Activated gamma-delta T cell (primary cell): ENCODE results near the gene UPF1.

Experiments used
- DNase-seq: peaks from one replicate; lab custom pipeline; 2025; lab: John Stamatoyannopoulos, UW

UPF1 gene

GRCh38 chr19:18840288-18841267 is 8.8 kb downstream of the UPF1 start:
- no peak for DNase-seq

DNA sequence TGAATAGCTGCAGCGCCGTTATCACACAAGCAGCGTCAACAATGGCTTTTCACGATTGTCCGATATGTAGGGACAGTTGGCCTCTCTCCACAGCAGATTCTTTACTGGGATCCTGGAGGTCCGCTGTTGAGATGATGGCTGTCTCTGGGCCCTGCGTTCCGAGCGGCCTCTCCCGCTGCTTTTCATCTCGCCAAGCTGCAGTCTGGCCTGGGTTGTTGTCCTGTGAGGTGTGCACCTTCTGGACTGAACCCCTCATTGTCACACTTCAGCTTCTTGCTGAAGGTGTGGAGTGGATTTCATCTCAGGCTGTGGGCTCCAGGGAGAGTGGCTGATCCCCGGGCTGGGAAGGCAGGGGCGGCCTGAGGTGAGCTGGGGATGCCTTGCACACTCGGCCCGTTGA is 9.6 kb downstream of the UPF1 start:
- no peak for DNase-seq

DNA sequence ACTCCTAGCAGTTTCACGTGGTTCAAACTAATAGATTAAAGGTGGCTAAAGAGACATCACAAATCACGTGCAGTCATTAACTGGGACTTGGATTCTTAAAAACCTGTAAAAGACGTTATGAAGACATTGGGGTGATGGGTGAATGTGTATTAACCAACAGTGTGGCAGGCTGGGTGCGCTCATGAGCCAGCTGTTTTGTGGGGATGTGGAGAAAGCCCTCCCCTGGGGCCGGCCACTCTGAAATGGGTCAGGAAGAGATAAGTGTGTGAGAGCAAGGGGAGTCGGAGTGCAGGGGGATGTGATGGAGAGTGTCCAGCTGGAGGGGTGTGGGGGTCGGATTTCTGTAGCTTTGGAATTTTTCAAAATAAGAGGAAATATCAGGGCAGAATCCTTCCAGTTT is 10.4 kb downstream of the UPF1 start:
- DNase-seq: no peak

GRCh38 chr19:18843960-18844359 is 12.2 kb downstream of the UPF1 start:
- DNase-seq: no peak

- no peak for DNase-seq
Observed at GRCh38 chr19:18844806-18845329, 13.1 kb downstream of the UPF1 start.

GRCh38 chr19:18845961-18846360 is 14.2 kb downstream of the UPF1 start:
- DNase-seq: no peak

DNA sequence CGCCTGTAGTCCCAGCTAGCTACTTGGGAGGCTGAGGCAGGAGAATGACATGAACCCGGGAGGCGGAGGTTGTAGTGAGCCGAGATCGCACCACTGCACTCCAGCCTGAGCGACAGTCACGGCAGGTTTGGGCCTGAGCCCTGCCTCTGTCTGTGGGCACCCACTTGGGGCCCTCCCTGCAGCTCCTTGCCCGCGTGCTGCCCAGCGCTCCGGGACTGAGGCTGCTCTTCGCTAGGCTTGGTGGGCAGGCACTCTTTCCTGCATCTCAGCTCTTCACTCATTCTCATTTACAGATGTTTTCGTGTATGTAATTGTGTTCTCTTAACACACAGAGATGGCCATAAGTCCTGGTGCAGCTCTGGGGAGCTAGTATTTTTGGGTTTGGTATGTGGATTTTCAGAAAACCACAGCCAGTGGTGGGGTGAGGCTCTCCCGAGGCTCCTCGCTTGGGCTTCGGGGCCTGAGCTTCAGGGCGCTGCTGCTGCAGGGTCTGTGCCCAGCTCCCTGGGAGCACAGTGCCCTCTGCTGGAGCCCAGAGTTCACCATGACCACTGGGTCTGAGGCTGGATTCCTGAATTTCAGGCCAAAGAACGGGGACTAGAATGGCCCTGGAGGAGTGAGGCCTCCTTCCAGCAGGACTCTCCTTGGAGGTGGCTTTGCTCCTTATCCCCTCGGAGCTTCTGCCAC is 15.2 kb downstream of the UPF1 start:
- no peak for DNase-seq

- no peak for DNase-seq
Observed at GRCh38 chr19:18847549-18848463, 16.0 kb downstream of the UPF1 start.

DNA sequence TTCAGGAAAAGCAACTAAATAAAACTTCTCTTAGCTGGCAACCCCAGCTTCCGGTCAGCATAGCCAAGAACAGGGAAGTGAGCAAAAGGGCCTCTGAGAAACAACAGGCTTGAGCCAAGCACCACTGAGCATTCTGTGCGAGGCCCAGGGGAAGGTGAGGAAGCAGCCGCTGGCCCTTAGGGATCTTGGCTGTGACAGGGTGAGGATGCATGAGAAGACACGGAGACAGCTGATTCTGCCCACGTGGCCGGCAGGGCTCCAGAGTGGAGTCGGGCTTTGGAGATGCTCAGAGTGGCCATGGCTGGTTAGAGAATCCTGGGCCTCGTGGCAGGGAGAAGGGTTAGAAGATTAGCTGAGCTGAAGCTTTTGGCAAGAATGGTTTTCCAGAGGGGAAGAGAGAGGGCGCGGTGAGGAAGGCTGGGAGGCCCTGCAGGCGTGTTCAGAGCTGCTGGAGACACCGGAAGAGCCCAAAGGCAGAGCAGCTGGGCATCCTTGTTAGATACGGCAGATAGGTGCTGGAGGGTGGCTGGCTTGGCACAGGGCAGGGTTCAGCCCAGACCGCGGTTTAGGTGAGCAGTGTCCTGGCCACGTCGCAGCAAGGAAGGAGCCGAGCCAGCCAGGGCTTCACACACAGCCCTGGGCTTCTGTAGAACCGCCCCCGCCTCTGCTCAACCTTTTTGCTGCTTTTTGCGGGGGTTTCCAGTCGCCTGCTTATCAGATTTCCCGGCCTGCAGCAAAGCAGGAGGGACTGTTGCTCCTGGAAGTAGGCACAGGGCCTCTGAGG is 17.3 kb downstream of the UPF1 start:
- no peak for DNase-seq

DNA sequence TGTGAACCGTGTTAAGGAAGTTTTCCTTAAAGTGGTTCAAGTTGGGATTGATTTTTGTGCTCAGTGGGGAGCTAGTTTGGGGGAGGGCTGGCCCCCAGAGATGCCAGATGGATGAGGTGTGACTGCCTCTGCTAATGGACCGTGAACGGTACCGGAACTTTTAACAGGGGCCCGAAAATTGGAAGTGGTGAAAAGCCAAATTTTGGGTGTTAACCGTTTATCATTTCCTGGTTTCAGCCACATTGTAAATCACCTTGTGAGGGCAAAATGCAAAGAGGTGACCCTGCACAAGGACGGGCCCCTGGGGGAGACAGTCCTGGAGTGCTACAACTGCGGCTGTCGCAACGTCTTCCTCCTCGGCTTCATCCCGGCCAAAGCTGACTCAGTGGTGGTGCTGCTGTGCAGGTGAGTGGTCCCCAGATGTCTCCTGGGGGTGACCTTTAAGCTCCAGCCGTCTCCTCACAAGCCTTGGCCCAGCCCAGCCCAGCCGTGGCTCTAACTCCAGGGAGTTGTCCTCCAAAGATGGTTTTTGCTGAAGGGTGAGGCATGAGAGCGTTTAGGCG is 18.2 kb downstream of the UPF1 start:
- no peak for DNase-seq

DNA sequence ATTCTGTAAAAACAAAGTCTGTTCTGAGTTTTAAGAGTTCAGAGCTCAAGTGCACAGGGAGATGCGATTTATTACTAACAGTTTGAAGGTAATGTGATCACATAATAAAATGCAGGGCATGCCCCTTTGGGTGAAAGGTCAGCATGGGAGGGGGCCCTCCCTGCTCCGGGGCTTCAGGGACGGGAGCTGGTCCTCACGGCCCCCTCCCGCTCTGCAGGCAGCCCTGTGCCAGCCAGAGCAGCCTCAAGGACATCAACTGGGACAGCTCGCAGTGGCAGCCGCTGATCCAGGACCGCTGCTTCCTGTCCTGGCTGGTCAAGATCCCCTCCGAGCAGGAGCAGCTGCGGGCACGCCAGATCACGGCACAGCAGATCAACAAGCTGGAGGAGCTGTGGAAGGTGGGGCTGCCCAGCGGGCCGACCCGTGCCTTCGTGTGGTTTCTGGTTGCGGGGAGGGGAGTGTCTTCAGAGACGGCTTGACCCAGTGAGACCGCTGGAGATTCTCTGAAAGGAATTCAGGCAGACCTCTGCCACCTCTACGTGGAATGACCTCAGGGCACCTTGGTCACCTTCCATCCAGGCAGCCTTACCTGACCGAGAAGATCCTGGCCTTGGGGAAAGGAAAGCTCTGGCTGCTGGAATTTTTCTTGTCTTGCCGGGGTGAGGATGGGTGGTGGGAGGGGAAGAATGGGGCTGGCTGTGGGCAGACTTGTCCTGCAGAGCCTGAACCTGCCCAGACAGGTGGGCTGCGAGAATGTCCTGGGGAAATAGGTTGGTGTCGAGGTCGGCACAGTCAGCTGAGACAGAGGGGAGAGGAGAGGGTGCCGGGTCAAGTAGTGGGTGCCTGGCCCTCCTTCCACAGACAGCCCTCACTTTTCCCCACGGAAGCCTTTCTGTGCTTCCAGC is 19.0 kb downstream of the UPF1 start:
- DNase-seq: no peak

DNA sequence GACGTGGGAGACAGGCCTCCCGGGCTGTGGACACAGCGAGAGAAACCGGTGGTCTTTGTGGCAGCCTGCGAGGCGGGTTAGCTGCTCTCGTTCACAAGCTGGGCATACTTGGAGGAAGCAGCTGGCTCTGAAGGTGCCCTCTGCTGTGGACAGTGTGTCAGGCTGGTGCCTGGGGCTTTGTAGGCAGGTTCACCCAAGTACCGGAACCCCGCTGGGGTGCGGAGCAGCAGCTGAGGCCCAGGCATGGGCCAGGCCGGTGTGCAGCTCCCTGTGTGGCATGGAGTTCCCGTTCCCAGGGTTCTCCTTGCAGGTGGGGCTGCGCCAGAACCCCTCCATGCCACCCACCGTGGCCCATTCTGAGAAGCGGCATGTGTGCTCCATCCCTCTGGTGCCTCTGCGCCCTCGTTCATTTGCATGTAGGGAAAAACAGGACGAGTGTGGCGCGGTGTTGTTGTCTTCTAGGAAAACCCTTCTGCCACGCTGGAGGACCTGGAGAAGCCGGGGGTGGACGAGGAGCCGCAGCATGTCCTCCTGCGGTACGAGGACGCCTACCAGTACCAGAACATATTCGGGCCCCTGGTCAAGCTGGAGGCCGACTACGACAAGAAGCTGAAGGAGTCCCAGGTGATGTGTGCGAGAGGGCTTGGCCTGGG is 20.0 kb downstream of the UPF1 start:
- no peak for DNase-seq

GRCh38 chr19:18852648-18853047 is 20.9 kb downstream of the UPF1 start:
- DNase-seq: no peak

DNA sequence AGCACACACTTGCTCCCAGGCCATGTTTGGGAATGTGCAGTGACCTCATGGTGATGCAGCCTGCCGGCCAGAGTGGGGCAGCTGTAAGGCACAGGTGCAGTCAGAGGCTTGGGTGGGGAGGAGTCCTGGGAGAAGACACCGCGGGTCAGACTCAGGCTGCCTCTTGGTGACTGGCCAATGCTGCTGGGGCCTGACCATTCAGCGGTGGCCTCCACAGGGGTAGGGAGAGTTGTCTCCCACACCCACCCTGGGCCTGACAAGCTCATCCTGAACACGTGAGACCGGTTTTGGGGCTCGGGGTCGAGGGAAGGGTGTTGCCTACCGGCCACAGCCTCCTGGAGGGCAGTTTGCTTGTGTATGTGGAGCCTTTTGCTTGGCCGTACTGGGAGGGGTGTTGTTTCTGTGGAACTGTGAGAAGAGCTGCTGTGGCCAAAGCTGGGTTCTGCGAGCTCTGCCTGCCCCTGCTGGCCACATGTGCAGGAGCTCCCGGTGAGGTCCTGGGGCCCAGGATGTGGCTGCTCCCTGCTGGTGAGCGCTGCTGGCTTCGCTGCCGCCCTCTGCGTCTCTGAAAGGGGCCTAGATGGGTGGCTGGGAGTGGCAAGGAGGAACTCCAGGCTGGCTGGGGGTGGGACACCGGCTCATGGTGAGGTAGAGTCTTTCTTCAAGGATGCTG is 22.1 kb downstream of the UPF1 start:
- DNase-seq: no peak

- no peak for DNase-seq
Observed at GRCh38 chr19:18854982-18855381, 23.2 kb downstream of the UPF1 start.

- DNase-seq: no peak
Observed at GRCh38 chr19:18855647-18856384, 24.1 kb downstream of the UPF1 start.

DNA sequence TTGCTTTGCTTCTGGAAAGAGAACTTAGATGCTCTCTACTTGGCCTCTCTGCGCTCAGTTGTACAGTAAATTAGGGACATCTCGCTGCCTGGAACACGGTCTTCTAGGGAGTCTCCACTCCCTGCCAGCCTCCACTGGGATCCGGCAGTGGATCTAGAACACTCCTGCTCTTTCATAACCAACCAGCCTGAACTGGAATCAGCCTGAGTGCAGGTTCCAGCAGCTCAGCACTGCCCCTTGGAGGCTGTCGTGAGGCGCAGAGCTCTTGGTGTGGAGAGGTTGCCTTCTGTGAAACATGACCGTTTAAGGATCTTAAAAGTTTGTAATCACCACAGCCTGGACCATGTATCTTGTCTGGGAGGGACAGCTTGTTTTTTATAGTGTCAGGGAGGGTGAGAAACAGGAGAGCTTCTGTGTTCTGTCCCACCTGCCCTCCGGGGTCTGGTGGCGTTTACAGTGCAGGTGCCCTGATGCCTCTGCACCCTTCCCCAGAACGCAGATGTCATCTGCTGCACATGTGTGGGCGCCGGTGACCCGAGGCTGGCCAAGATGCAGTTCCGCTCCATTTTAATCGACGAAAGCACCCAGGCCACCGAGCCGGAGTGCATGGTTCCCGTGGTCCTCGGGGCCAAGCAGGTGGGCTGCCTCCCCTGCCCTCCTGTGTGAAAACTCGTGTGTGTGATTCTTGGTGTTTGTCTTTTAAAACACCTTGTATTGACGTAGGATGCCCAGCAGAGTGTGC is 24.8 kb downstream of the UPF1 start:
- no peak for DNase-seq
